CD8-positive, alpha-beta memory T cell (primary cell): ENCODE measurements around the gene SFXN3. TPM values are rescaled to one million over a fixed set of nuclear protein-coding genes. Genes with fewer than 3 reads are reported as not detected.

ENCODE experiments used
- CTCF ChIA-PET: fragments of 350-600 bp; sonication (Branson Sonifier 250); formaldehyde crosslinking; loops from one replicate; lab custom pipeline; 2021; ENCODE audit warnings: antibody characterized with exemption; lab: Charles Lee
- POLR2A ChIA-PET: fragments of 350-600 bp; sonication (Branson Sonifier 250); formaldehyde crosslinking; loops from one replicate; lab custom pipeline; 2021; ENCODE audit warnings: antibody characterized with exemption; lab: Charles Lee
- DNase-seq, 5 donors: peaks; one replicate each; pipeline versions ENCODE4 v3.0.0 to v3.0.0-alpha.2; 2020 to 2022; ENCODE audit warnings: mixed read lengths in 1 of 5
- H3K27ac ChIP-seq: one replicate; pipeline ENCODE4 v1.7.0; 2013; ENCODE audit warnings: low read depth, mild to moderate bottlenecking, low read length, moderate library complexity
- H3K27me3 ChIP-seq: 2 replicates; pipeline ENCODE4 v1.7.0; 2013; ENCODE audit warnings: low read length, mild to moderate bottlenecking; ENCODE audit not compliant: insufficient read depth, poor library complexity, severe bottlenecking
- H3K36me3 ChIP-seq: 2 replicates; pipeline ENCODE4 v1.7.0; 2013; ENCODE audit warnings: mild to moderate bottlenecking, low read length, moderate library complexity; ENCODE audit not compliant: insufficient read depth
- H3K4me1 ChIP-seq: 2 replicates; pipeline ENCODE4 v1.7.0; 2013; ENCODE audit warnings: mild to moderate bottlenecking, low read length, moderate library complexity; ENCODE audit not compliant: insufficient read depth
- H3K4me3 ChIP-seq: 2 replicates; pipeline ENCODE4 v1.7.0; 2013; ENCODE audit warnings: mild to moderate bottlenecking, low read length
- H3K9me3 ChIP-seq: 2 replicates; pipeline ENCODE4 v1.7.0; 2013; ENCODE audit warnings: mild to moderate bottlenecking, low read length
- H3K27ac Mint-ChIP-seq, 8 donors: one replicate each; pipeline ENCODE4 v1.8.0; 2020 to 2021; ENCODE audit warnings: mixed read lengths in 8 of 8, mild to moderate bottlenecking in 6 of 8, inconsistent platforms in 3 of 8, moderate library complexity in 3 of 8
- H3K27me3 Mint-ChIP-seq, 2 donors: one replicate each; pipeline ENCODE4 v1.8.0; 2020 to 2021; ENCODE audit warnings: mixed read lengths in 2 of 2, mild to moderate bottlenecking in 1 of 2, moderate library complexity in 1 of 2
- H3K36me3 Mint-ChIP-seq, 3 donors: one replicate each; pipeline ENCODE4 v1.8.0; 2020 to 2021; ENCODE audit warnings: mixed read lengths in 3 of 3, inconsistent platforms in 1 of 3, mild to moderate bottlenecking in 1 of 3
- H3K4me1 Mint-ChIP-seq, 3 donors: one replicate each; pipeline ENCODE4 v1.8.0; 2020 to 2021; ENCODE audit warnings: mixed read lengths in 3 of 3, inconsistent platforms in 1 of 3, mild to moderate bottlenecking in 1 of 3
- H3K4me3 Mint-ChIP-seq, 7 donors: one replicate each; pipeline ENCODE4 v1.8.0; 2020 to 2021; ENCODE audit warnings: mixed read lengths in 7 of 7, mild to moderate bottlenecking in 6 of 7, moderate library complexity in 4 of 7, inconsistent platforms in 2 of 7
- H3K9me3 Mint-ChIP-seq, 5 donors: one replicate each; pipeline ENCODE4 v1.8.0; 2020 to 2022; ENCODE audit warnings: mixed read lengths in 5 of 5, mild to moderate bottlenecking in 3 of 5, moderate library complexity in 2 of 5, inconsistent platforms in 1 of 5
- polyA plus RNA-seq: library from polyadenylated mRNA; unstranded; fragments of 300-500 nt; fragmentation: Illumina TruSeq; gene quantifications from one replicate; pipeline ENCODE4 v1.2.3, GENCODE V29; 2021
- total RNA-seq, 2 experiments: library from RNA; stranded (reverse); gene quantifications; one replicate each; pipeline ENCODE4 v1.2.3, GENCODE V29; 2021

SFXN3 gene
- total and polyA plus RNA-seq, 3 experiments from 2014 or later: 17.6 to 26.5 (median 25.2) TPM

DNA sequence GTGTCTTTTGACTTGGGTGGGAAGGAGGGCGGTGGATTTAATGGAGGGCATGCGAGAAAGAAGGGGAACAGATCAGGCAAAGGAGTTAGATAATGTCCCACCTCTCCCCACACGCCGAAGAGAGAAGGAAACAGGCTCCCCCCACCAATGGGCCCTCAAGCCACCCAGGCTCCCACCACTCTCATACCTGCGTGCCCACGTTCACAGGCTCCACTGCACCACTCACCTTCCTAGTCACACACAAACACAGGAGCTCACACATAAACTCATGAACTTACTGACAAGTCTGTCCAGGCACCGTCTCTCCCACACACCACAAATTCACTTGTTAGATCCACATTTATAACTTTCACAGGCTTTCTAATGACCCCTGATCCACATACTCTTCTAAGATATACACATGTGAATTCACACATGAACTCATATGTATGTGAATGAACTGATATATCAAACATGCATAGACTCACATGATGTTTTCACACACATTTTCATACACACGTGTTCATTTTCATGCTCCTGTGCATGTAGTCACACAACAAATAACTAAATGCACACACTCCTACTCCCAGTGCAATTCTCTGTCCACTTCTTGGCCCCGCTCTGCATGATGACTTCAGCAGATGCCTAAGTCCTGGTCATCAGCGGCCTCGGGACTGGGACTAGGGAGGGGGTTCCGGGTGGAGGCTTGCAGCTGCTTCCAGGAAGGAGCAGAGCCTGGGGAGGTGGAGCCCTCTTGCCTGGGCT, 29.9 kb upstream of the SFXN3 start:
- Mint-ChIP-seq H3K27me3 (no peaks in the 10 kb centered on the region), H3K4me3 (peak overlapping the region; percentile 71 to 92 (median 84)), H3K27ac (peak overlapping the region in 7 of 8 donors; percentile 44 to 88 (median 84)), H3K36me3 (peaks cover 0 to 29% (median 0%) of the 10 kb centered on the region in 3 donors), H3K9me3 (no peaks in the 10 kb centered on the region), H3K4me1 (peaks cover 21 to 32% (median 22%) of the 10 kb centered on the region in 3 donors)
- ChIA-PET CTCF (interaction anchor here (0.7 to 2.6 kb wide), 5 partner anchors 7 to 18 kb away, joined by 3 to 9 read pairs (median 5); no protein-coding TSS in a partner anchor), POLR2A (interaction anchor here (0.6 kb wide), 1 partner anchor 42 kb away, joined by 4 read pairs; no protein-coding TSS in a partner anchor)
- Histone ChIP-seq H3K9me3 (no peaks in the 10 kb centered on the region), H3K27ac (peak overlapping the region; percentile 67), H3K4me3 (no peak overlapping the region), H3K36me3 (no peaks in the 10 kb centered on the region), H3K4me1 (peaks cover 23% of the 10 kb centered on the region), H3K27me3 (no peaks in the 10 kb centered on the region)
- no peak for DNase-seq

DNA sequence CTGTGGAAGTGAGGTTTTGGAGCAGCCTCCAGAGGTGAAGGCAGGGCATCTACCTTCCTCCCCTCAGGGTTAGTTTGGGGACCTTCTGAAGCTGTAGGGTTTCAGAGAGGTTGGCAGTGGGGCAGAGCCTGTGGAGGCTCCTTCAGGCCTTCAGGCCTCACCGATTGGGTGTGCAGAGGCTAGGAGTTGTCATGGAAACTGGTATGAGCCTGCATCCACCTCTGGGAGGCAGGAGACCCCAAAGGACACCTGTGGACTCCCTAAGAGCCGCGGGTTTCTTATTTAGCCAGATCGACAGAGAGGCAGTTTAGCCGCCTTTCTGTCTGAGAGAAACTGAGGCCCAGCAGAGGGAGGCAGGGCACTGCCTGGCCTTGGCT, 29.4 kb upstream of the SFXN3 start:
- Mint-ChIP-seq H3K4me3 (peak overlapping the region in 2 of 7 donors; percentile 83 to 92), H3K27me3 (no peaks in the 10 kb centered on the region), H3K36me3 (peaks cover 0 to 32% (median 0%) of the 10 kb centered on the region in 3 donors), H3K27ac (peak overlapping the region in 1 of 8 donors; percentile 13), H3K4me1 (peaks cover 16 to 26% (median 17%) of the 10 kb centered on the region in 3 donors), H3K9me3 (no peaks in the 10 kb centered on the region)
- CTCF ChIA-PET: interaction anchor here (1.6 to 2.6 kb wide), 4 partner anchors 8 to 17 kb away, joined by 4 to 9 read pairs (median 6); no protein-coding TSS in a partner anchor
- no peak overlapping the region for H3K27ac ChIP-seq
- POLR2A ChIA-PET: interaction anchor here (0.6 kb wide), 1 partner anchor 42 kb away, joined by 4 read pairs; no protein-coding TSS in a partner anchor
- H3K9me3 ChIP-seq: no peaks in the 10 kb centered on the region
- peaks cover 18% of the 10 kb centered on the region for H3K4me1 ChIP-seq
- no peaks in the 10 kb centered on the region for H3K36me3 ChIP-seq
- no peak overlapping the region for H3K4me3 ChIP-seq
- no peaks in the 10 kb centered on the region for H3K27me3 ChIP-seq
- DNase-seq: no peak

DNA sequence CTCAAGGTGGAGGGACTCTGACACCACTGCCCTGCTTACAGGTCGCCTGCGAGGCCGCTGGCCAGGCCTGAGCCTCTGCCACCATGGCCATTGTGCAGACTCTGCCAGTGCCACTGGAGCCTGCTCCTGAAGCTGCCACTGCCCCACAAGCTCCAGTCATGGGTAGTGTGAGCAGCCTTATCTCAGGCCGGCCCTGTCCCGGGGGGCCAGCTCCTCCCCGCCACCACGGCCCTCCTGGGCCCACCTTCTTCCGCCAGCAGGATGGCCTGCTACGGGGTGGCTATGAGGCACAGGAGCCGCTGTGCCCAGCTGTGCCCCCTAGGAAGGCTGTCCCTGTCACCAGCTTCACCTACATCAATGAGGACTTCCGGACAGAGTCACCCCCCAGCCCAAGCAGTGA, 28.6 kb upstream of the SFXN3 start:
- POLR2A ChIA-PET: no interaction called here
- no peak overlapping the region for H3K27ac ChIP-seq
- Mint-ChIP-seq H3K4me1 (peaks cover 14 to 22% (median 17%) of the 10 kb centered on the region in 3 donors), H3K27ac (no peak overlapping the region), H3K9me3 (no peaks in the 10 kb centered on the region), H3K27me3 (no peaks in the 10 kb centered on the region), H3K4me3 (no peak overlapping the region), H3K36me3 (peaks cover 0 to 35% (median 0%) of the 10 kb centered on the region in 3 donors)
- no peaks in the 10 kb centered on the region for H3K27me3 ChIP-seq
- no peaks in the 10 kb centered on the region for H3K36me3 ChIP-seq
- H3K9me3 ChIP-seq: no peaks in the 10 kb centered on the region
- no peak for DNase-seq
- CTCF ChIA-PET: interaction anchor here (1.8 to 4.9 kb wide), 4 partner anchors 9 to 16 kb away, joined by 4 to 30 read pairs (median 8); no protein-coding TSS in a partner anchor
- peaks cover 16% of the 10 kb centered on the region for H3K4me1 ChIP-seq
- no peak overlapping the region for H3K4me3 ChIP-seq

DNA sequence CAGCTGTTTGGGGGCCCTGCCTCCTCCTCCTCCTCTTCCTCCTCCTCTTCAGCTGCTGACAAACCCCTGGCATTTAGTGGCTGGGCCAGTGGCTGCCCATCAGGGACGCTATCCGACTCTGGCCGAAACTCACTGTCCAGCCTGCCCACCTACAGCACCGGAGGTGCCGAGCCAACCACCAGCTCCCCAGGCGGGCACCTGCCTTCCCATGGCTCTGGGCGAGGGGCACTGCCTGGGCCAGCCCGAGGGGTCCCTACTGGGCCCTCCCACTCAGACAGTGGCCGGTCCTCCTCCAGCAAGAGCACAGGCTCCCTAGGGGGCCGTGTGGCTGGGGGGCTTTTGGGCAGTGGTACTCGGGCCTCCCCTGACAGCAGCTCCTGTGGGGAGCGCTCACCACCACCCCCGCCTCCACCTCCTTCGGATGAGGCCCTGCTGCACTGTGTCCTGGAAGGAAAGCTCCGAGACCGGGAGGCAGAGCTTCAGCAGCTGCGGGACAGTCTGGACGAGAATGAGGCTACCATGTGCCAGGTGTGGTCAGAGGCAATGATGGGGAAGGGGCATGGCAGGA, 27.3 kb upstream of the SFXN3 start:
- Histone ChIP-seq H3K4me3 (no peak overlapping the region), H3K27me3 (no peaks in the 10 kb centered on the region), H3K36me3 (no peaks in the 10 kb centered on the region), H3K9me3 (no peaks in the 10 kb centered on the region), H3K27ac (no peak overlapping the region), H3K4me1 (peaks cover 9% of the 10 kb centered on the region)
- no peak overlapping the region for H3K4me3 Mint-ChIP-seq
- H3K9me3 Mint-ChIP-seq: no peaks in the 10 kb centered on the region
- peaks cover 8 to 12% (median 9%) of the 10 kb centered on the region in 3 donors for H3K4me1 Mint-ChIP-seq
- ChIA-PET CTCF (interaction anchor here (2.2 to 4.9 kb wide), 3 partner anchors 8 to 15 kb away, joined by 7 to 30 read pairs (median 9); no protein-coding TSS in a partner anchor), POLR2A (interaction anchor here (1.6 kb wide), 1 partner anchor 27 kb away, joined by 3 read pairs; the partner anchor contains the start of genes PDZD7 and SFXN3)
- H3K36me3 Mint-ChIP-seq: peaks cover 0 to 29% (median 0%) of the 10 kb centered on the region in 3 donors
- H3K27me3 Mint-ChIP-seq: no peaks in the 10 kb centered on the region
- no peak for DNase-seq
- no peak overlapping the region for H3K27ac Mint-ChIP-seq

DNA sequence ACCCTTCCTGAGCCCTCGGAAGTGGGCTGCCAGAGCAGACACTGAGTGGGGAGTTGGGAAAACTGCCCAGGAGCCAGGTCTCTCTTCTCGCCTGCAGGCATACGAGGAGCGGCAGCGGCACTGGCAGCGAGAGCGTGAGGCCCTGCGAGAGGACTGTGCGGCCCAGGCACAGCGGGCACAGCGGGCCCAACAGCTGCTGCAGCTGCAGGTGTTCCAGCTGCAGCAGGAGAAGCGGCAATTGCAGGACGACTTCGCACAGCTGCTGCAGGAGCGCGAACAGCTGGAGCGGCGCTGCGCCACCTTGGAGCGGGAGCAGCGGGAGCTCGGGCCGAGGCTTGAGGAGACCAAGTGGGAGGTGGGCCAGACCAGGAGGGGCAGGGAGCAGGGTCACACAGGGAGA, 25.7 kb upstream of the SFXN3 start:
- Mint-ChIP-seq H3K9me3 (no peaks in the 10 kb centered on the region), H3K36me3 (peaks cover 0 to 28% (median 0%) of the 10 kb centered on the region in 3 donors), H3K4me3 (no peak overlapping the region), H3K27ac (peak overlapping the region in 1 of 8 donors; percentile 54), H3K27me3 (no peaks in the 10 kb centered on the region), H3K4me1 (peaks cover 6 to 10% (median 7%) of the 10 kb centered on the region in 3 donors)
- H3K27me3 ChIP-seq: no peaks in the 10 kb centered on the region
- no peak for DNase-seq
- no peak overlapping the region for H3K27ac ChIP-seq
- no peaks in the 10 kb centered on the region for H3K36me3 ChIP-seq
- H3K4me1 ChIP-seq: peaks cover 1% of the 10 kb centered on the region
- ChIA-PET CTCF (interaction anchor here (1.3 to 4.9 kb wide), 2 partner anchors 10 to 13 kb away, joined by 6 to 30 read pairs; no protein-coding TSS in a partner anchor), POLR2A (interaction anchor here (0.6 kb wide), 1 partner anchor 181 kb away, joined by 5 read pairs; no protein-coding TSS in a partner anchor)
- no peak overlapping the region for H3K4me3 ChIP-seq
- no peaks in the 10 kb centered on the region for H3K9me3 ChIP-seq

DNA sequence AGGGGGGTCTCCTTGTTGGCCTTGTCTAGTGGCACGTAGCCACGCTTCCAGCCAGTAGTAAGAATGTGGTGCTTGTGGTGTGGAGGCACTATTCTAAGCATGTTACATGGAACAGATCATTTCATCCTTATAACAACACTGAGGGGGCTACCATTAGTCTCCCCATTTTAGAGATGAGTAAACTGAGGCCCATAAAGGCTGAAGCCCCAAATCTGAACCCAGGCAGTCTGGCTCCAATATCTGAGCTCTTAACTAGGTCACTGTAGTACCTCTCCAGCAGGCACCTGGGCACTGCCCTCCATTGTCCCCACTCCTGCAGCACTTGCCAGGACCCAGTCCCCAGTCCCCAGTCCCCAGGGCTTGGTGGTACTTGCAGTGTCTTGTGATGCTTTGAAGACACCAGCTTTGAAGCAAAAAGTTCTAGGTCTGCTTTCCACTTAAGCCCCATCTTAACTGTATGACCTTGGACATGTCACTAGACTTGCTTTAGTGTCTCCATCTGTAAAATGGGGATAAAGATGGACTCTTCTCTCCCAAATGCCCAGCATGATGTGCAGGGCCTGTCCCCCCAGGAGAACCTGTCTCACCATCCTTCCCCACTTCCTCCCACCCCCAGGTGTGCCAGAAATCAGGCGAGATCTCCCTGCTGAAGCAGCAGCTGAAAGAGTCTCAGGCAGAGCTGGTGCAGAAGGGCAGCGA, 25.0 kb upstream of the SFXN3 start:
- peaks cover 2 to 3% (median 3%) of the 10 kb centered on the region in 3 donors for H3K4me1 Mint-ChIP-seq
- no peak overlapping the region for H3K27ac ChIP-seq
- no peaks in the 10 kb centered on the region for H3K27me3 ChIP-seq
- H3K4me3 Mint-ChIP-seq: no peak overlapping the region
- no peak overlapping the region for H3K4me3 ChIP-seq
- no peaks in the 10 kb centered on the region for H3K27me3 Mint-ChIP-seq
- ChIA-PET CTCF (interaction anchor here (4.9 to 7.0 kb wide), 2 partner anchors 8 to 10 kb away, joined by 30 to 64 read pairs; partner anchors contain the start of gene LZTS2), POLR2A (interaction anchor here (0.6 to 0.8 kb wide), 2 partner anchors 11 to 181 kb away, joined by 3 to 5 read pairs; no protein-coding TSS in a partner anchor)
- no peak overlapping the region for H3K27ac Mint-ChIP-seq
- H3K36me3 ChIP-seq: no peaks in the 10 kb centered on the region
- DNase-seq: no peak
- no peaks in the 10 kb centered on the region for H3K4me1 ChIP-seq
- H3K9me3 Mint-ChIP-seq: no peaks in the 10 kb centered on the region
- peaks cover 0 to 27% (median 0%) of the 10 kb centered on the region in 3 donors for H3K36me3 Mint-ChIP-seq
- no peaks in the 10 kb centered on the region for H3K9me3 ChIP-seq

DNA sequence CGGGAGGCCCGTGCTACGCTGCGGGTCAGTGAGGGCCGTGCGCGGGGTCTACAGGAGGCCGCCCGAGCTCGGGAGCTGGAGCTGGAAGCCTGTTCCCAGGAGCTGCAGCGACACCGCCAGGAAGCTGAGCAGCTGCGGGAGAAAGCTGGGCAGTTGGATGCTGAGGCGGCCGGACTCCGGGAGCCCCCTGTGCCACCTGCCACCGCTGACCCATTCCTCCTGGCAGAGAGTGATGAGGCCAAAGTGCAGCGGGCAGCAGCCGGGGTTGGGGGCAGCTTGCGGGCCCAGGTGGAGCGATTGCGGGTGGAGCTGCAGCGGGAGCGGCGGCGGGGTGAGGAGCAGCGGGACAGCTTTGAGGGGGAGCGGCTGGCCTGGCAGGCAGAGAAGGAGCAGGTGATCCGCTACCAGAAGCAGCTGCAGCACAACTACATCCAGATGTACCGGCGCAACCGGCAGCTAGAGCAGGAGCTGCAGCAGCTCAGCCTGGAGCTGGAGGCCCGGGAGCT, 24.4 kb upstream of the SFXN3 start:
- no peaks in the 10 kb centered on the region for H3K27me3 Mint-ChIP-seq
- no peak for DNase-seq
- no peaks in the 10 kb centered on the region for H3K9me3 ChIP-seq
- H3K27me3 ChIP-seq: no peaks in the 10 kb centered on the region
- ChIA-PET CTCF (interaction anchor here (1.4 to 7.0 kb wide), 3 partner anchors 8 to 34 kb away, joined by 6 to 64 read pairs (median 30); partner anchors contain the start of gene LZTS2), POLR2A (interaction anchor here (0.8 kb wide), 1 partner anchor 10 kb away, joined by 3 read pairs; no protein-coding TSS in a partner anchor)
- no peak overlapping the region for H3K4me3 ChIP-seq
- no peak overlapping the region for H3K27ac Mint-ChIP-seq
- no peak overlapping the region for H3K27ac ChIP-seq
- H3K4me1 Mint-ChIP-seq: no peaks in the 10 kb centered on the region
- no peaks in the 10 kb centered on the region for H3K36me3 ChIP-seq
- H3K4me1 ChIP-seq: no peaks in the 10 kb centered on the region
- H3K36me3 Mint-ChIP-seq: peaks cover 0 to 26% (median 0%) of the 10 kb centered on the region in 3 donors
- no peak overlapping the region for H3K4me3 Mint-ChIP-seq
- no peaks in the 10 kb centered on the region for H3K9me3 Mint-ChIP-seq
